Activated CD8-positive, alpha-beta memory T cell treated with anti-CD3 and anti-CD28 coated beads, Interleukin-2, amount 50 U/mL, for 4 hours (primary cell): ENCODE data around the gene HTR3C.
"Not testable (repeated sequence)": the region's sequence is repeated elsewhere in the genome, so short reads cannot be mapped to it uniquely, and the experiment has no call there.

Experiments used
- DNase-seq: peaks from one replicate; pipeline ENCODE4 v3.0.0-alpha.2; 2020

The HTR3C gene, protein sequence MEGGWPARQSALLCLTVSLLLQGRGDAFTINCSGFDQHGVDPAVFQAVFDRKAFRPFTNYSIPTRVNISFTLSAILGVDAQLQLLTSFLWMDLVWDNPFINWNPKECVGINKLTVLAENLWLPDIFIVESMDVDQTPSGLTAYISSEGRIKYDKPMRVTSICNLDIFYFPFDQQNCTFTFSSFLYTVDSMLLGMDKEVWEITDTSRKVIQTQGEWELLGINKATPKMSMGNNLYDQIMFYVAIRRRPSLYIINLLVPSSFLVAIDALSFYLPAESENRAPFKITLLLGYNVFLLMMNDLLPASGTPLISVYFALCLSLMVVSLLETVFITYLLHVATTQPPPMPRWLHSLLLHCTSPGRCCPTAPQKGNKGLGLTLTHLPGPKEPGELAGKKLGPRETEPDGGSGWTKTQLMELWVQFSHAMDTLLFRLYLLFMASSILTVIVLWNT

GRCh38 chr3:184052767-184053166 is at the start of gene HTR3C:
TSS of gene HTR3C (plus strand) at chr3:184053047. CDS start at chr3:184053081, 34 bp downstream.
- no peak for DNase-seq

GRCh38 chr3:184003187-184003967 is 49.5 kb upstream of the HTR3C start:
- DNase-seq = no peak

GRCh38 chr3:184004476-184004875 is 48.4 kb upstream of the HTR3C start:
- no peak for DNase-seq

- no peak for DNase-seq
Observed at GRCh38 chr3:184005941-184006507, 46.8 kb upstream of the HTR3C start.

DNA sequence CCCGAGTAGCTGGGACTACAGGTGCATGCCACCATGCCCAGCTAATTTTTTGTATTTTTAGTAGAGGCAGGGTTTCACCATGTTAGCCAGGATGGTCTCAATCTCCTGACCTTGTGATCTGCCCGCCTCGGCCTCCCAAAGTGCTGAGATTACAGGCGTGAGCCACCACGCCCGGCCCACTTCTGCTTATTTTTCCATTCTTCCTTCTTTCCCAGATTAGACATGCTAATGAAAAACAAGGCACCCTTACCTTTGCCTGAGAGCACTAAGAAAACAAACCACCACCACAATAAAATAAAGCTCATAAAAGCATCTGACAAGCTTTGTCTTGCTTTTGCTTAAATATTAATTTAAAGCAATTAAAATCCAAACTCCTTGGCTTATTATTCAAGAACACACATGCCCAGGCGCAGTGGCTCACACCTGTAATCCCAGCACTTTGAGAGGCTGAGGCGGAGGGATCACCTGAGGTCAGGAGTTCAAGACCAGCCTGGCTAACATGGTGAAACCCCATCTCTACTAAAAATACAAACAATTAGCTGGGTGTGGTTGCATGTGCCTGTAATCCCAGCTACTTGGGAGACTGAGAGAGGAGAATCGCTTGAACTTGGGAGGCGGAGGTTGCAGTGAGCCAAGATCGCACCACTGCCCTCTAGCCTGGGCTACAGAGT is 45.6 kb upstream of the HTR3C start:
- DNase-seq = not testable (repeated sequence)

- DNase-seq = no peak
Observed at GRCh38 chr3:184008161-184008560, 44.7 kb upstream of the HTR3C start.

- no peak for DNase-seq
Observed at GRCh38 chr3:184011230-184011876, 41.5 kb upstream of the HTR3C start.

DNA sequence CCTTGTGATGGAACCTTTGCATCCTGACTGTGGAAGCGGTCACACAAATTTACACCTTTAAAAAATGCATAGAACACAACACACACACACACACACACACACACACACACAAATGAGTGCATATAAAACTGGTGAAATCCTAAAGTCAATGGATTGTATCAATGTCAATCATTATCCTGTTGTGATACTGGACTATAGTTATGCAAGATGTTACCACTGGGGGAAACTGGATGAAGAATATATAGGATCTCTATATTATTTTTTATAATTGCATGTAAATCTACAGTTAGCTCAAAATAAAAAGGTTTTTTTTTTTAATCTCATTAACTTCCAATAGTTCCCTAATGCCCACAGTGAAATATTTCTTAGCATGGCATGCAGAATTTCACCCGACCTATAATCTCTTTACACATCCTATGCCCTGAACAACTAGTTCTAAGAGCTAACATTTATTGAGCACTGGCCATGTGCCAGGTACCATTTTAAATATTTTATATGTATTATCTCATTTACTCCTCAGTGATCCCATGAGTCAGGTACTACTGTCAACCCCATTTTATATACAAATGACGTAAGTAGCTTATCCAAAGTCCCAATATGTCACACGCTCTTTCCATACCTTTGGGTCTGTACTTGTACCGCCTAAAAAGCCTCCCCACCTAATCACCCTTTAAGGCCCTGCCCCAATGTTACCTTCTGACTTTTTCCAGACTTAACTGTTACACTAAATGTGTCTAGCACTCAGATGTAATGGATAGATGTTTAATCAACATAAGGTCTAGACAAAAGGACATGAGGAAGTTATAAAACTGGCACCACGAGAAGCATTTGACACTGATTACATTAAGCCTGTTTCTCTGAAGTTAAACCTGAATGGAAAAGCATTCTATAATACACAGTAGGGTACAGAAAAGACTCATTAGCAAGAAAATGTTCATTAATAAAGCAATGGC is 40.6 kb upstream of the HTR3C start:
- DNase-seq = no peak

- DNase-seq = no peak
Observed at GRCh38 chr3:184015381-184016019, 37.3 kb upstream of the HTR3C start.

DNA sequence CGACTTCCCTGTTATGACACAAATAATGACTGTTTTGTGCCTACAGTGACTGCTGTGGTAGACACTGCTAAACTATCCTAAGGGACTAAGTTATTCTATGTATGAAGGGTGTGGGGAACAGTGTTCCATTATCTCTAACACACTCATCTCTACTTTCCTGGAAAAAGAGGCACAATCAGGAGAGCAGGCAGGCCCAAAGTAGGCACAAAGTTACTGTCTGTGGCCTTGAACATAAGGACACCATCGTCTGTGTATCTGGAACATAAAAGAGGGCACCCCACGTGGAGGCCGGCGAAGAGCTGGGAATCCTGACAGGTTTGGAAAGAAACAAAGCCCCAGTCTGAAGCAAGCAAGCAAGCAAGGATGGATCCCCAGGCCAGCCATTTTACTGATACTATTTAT is 36.7 kb upstream of the HTR3C start:
- no peak for DNase-seq

DNA sequence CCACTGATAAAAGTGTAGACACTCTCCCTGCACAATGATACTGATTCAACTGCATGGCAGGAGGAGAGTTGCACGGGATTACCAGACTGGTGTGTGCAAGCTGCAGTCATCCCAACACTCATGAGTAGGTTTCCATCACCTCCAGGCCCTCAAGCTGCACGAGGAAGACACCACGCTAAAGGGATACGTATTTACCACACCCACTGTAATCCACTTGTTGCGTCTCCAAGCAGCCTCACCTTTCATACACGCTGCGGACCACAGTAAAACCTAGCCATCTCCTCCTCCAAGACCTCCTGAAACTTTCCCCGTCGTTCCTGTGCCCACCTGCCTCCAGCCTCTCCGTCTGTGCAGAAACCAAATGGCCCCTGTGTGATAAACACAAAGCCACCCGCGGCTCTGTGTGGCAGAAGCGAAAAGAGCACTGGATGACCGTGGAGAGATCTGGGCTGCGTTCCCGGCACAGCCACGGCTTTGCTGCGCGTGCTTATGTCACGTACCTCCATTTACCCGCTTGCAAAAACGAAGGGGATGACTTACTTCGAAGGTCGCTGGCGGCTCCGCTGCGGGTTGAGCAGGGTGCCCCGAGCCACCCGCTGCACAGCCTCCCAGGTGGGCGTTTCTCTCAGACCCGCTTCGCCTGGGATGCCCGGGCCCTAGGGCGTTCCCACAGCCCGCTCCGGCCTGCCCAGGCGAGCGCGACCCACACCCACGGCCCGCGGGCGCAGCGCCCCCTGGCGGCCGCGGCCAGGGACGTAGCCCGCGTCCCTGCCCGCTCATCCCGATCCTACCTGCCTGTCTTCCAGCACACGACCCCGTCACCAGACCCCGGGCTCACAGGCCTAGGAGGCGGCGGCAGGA is 35.8 kb upstream of the HTR3C start:
- peak; percentile 46 for DNase-seq

GRCh38 chr3:184017672-184018423 is 35.0 kb upstream of the HTR3C start, which contains the start of gene ABCC5:
TSS of gene ABCC5 (minus strand) at chr3:184017884. CDS start at chr3:184014392, 3,492 bp downstream.
- peak; percentile 84 for DNase-seq

DNA sequence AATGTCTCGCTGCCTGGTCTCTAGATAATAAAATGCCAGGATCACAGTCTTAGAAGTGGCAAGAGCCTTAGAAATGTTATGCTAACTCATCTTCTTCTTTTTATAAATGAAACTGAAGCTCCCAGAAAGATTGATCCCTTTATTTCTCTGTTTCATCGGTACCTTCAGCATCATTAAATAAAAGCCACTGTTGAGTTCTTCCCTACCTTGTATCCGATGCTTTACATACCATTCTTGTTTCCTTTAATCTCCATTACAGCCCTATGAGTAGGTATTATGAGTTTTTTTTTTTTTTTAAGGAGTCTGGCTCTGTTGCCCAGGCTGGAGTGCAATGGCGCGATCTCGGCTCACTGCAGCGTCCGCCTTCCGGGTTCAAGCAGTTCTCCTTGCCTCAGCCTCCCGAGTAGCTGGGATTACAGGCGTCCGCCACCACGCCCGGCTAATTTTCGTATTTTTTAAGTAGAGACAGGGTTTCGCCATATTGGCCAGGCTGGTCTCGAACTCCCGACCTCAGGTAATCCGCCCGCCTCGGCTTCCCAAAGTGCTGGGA is 34.3 kb upstream of the HTR3C start:
- DNase-seq = no peak

GRCh38 chr3:184022323-184022722 is 30.5 kb upstream of the HTR3C start:
- no peak for DNase-seq

GRCh38 chr3:184025256-184025655 is 27.6 kb upstream of the HTR3C start:
- not testable (repeated sequence) for DNase-seq

- DNase-seq = not testable (repeated sequence)
Observed at GRCh38 chr3:184028275-184028890, 24.5 kb upstream of the HTR3C start.

GRCh38 chr3:184029443-184029842 is 23.4 kb upstream of the HTR3C start:
- DNase-seq = no peak

DNA sequence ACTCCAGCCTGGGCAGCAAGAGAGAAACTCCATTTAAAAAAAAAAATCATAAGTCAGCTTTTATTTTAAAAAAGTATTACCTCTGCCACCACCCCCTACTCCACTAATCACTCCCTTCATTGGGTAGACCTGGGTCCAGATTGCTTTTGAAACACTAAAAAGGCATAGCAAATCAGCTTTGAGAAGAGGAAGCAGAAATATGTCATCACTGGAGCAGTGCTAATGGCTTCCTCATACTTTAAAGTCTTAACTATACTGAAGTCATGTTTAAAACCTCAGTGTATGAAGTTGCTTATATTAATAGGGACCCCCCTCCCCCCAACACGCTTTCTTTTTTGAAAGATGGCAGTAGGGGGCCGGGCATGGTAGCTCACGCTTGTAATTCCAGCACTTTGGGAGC is 22.3 kb upstream of the HTR3C start:
- DNase-seq = no peak
